HCT116 (cell line): ENCODE data around the gene RASL10B.

Experiments
- CEBPB ChIP-seq: IDR thresholded peaks from 2 replicates; pipeline ENCODE4 v1.6.1; 2012; ENCODE audit warnings: low read depth
- EZH2 ChIP-seq: fragments of 200-600 bp; sonication (generic); IDR thresholded peaks from 2 replicates; pipeline ENCODE4 v1.6.1; 2017; ENCODE audit warnings: antibody characterized with exemption, mixed run types
- EZH2phosphoT487 ChIP-seq: fragments of 200-600 bp; IDR thresholded peaks from 2 replicates; pipeline ENCODE4 v1.6.1; 2018; ENCODE audit warnings: antibody characterized with exemption, borderline replicate concordance
- POLR2A ChIP-seq: IDR thresholded peaks from 2 replicates; pipeline ENCODE4 v1.7.0; 2011; ENCODE audit warnings: borderline replicate concordance; ENCODE audit not compliant: insufficient read depth, insufficient read length; ENCODE audit errors: extremely low read depth
- POLR2AphosphoS5 ChIP-seq: IDR thresholded peaks from 2 replicates; pipeline ENCODE4 v1.6.1; 2011; ENCODE audit warnings: mild to moderate bottlenecking, low read depth, low read length, moderate library complexity
- SRF ChIP-seq: IDR thresholded peaks from 2 replicates; pipeline ENCODE4 v1.6.1; 2012; ENCODE audit warnings: low read depth
- TCF7L2 ChIP-seq: IDR thresholded peaks from 2 replicates; pipeline ENCODE4 v1.7.0; 2011; ENCODE audit warnings: borderline replicate concordance, inconsistent platforms; ENCODE audit not compliant: insufficient read depth, insufficient read length; ENCODE audit errors: extremely low read depth
- ZNF274 ChIP-seq: fragments of 200-500 bp; sonication (Bioruptor generic); IDR thresholded peaks from 2 replicates; pipeline ENCODE4 v1.6.1; 2014; ENCODE audit warnings: mild to moderate bottlenecking, low read depth, low read length, inconsistent platforms
- TF ChIP-seq, protein P1 (sequence below): IDR thresholded peaks from 2 replicates; pipeline ENCODE4 v1.6.1; 2012
- TF ChIP-seq, protein P2 (sequence below), 3 experiments: fragments of 200-600 bp in 1 of 3; sonication (generic) in 1 of 3; IDR thresholded peaks in 2 of 3; conservative IDR thresholded peaks in 1 of 3; 2 replicates each; pipeline ENCODE4 v1.5.1; 2012 to 2017; ENCODE audit warnings: low read depth in 2 of 3, low read length in 2 of 3, antibody characterized with exemption in 1 of 3, borderline replicate concordance in 1 of 3, control low read depth in 1 of 3, mild to moderate bottlenecking in 1 of 3, mixed read lengths in 1 of 3, mixed run types in 1 of 3, moderate library complexity in 1 of 3; ENCODE audit not compliant: insufficient read depth in 1 of 3
- TF ChIP-seq, protein P3 (sequence below): IDR thresholded peaks from 2 replicates; pipeline ENCODE4 v1.6.1; 2012; ENCODE audit warnings: low read depth

DNA sequence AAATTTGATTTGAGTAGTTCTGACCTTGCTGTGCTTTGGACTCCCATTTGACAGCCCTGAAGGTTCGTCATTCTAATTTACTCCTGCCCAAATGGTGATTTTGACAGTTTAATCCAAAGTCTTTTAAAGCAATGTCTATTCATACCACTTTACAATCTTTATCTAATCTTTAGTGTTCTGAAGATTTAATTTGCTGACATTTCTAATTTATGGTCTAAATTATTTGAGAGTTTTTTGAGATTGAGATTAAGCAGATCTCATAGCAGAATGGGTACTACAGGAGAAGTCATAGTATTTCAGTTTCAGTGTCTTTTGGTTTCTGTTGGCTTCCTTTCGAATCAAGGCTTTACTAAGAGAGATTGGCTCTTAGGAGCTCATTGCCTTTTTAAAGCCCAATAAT is 32.6 kb upstream of the RASL10B start:
- TF ChIP-seq, protein P1, sequence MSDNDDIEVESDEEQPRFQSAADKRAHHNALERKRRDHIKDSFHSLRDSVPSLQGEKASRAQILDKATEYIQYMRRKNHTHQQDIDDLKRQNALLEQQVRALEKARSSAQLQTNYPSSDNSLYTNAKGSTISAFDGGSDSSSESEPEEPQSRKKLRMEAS = no peak
- TF ChIP-seq EZH2 (no peak), POLR2AphosphoS5 (no peak), SRF (no peak), POLR2A (no peak), CEBPB (no peak), ZNF274 (no peak), TCF7L2 (no peak), EZH2phosphoT487 (no peak)
- TF ChIP-seq, protein P2, sequence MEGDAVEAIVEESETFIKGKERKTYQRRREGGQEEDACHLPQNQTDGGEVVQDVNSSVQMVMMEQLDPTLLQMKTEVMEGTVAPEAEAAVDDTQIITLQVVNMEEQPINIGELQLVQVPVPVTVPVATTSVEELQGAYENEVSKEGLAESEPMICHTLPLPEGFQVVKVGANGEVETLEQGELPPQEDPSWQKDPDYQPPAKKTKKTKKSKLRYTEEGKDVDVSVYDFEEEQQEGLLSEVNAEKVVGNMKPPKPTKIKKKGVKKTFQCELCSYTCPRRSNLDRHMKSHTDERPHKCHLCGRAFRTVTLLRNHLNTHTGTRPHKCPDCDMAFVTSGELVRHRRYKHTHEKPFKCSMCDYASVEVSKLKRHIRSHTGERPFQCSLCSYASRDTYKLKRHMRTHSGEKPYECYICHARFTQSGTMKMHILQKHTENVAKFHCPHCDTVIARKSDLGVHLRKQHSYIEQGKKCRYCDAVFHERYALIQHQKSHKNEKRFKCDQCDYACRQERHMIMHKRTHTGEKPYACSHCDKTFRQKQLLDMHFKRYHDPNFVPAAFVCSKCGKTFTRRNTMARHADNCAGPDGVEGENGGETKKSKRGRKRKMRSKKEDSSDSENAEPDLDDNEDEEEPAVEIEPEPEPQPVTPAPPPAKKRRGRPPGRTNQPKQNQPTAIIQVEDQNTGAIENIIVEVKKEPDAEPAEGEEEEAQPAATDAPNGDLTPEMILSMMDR (IDR thresholded peaks at IDR 0.05 in 2 of 3, conservative IDR thresholded peaks at IDR 0.05 in 1 of 3; ENCODE audit: borderline replicate concordance in 1 of 3, insufficient read depth in 1 of 3, low read depth in 2 of 3, low read length in 2 of 3) = no peak
- TF ChIP-seq, protein P3, sequence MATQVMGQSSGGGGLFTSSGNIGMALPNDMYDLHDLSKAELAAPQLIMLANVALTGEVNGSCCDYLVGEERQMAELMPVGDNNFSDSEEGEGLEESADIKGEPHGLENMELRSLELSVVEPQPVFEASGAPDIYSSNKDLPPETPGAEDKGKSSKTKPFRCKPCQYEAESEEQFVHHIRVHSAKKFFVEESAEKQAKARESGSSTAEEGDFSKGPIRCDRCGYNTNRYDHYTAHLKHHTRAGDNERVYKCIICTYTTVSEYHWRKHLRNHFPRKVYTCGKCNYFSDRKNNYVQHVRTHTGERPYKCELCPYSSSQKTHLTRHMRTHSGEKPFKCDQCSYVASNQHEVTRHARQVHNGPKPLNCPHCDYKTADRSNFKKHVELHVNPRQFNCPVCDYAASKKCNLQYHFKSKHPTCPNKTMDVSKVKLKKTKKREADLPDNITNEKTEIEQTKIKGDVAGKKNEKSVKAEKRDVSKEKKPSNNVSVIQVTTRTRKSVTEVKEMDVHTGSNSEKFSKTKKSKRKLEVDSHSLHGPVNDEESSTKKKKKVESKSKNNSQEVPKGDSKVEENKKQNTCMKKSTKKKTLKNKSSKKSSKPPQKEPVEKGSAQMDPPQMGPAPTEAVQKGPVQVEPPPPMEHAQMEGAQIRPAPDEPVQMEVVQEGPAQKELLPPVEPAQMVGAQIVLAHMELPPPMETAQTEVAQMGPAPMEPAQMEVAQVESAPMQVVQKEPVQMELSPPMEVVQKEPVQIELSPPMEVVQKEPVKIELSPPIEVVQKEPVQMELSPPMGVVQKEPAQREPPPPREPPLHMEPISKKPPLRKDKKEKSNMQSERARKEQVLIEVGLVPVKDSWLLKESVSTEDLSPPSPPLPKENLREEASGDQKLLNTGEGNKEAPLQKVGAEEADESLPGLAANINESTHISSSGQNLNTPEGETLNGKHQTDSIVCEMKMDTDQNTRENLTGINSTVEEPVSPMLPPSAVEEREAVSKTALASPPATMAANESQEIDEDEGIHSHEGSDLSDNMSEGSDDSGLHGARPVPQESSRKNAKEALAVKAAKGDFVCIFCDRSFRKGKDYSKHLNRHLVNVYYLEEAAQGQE = no peak
